ENCODE results near the gene PMIS2. TPM values are rescaled to one million over a fixed set of nuclear protein-coding genes. Genes with fewer than 3 reads are reported as not detected.
"Not testable (repeated sequence)": the region's sequence is repeated elsewhere in the genome, so short reads cannot be mapped to it uniquely, and the experiment has no call there.

The PMIS2 gene
- polyA plus RNA-seq, 1 donor: not detected

DNA sequence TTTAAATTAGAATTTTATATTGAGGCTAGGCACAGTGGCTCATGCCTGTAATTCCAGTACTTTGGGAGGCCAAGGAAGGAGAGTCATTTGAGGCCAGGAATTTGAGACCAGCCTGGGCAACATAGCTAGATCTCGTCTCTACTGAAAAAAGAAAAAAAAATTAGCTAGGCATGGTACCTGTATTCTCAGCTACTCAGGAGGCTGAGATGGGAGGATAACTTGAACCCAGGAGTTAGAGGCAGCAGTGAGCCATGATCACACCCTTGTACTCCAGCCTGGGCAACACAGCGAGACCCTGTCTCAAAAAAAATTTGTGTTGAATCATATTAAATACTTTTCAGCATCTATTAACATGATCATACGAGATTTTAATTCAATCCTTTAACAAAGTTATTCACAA lies 4.9 kb downstream of the PMIS2 start:
- DNase-seq (ENCODE audit: low read depth): no peak

DNA sequence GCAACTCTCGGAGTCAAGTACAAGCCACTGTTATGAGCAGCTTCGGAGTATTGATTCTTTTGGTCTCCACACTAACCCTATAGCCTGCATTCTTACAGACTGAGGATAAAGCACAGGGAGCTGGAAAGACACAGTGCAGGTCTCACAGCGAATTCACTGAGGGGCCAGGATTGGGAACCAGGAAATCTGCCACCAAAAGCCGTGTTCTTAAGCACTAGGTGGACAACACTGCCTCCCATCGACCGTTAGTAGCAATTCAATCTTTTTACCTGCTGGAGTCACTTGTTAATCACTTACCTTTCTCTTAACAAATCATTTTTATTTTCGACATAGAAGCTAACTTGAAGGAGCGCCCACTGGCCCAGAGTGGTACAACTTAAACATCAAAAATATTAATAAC lies 6.3 kb downstream of the PMIS2 start:
- peak; percentile 19 for DNase-seq (ENCODE audit: low read depth)

DNA sequence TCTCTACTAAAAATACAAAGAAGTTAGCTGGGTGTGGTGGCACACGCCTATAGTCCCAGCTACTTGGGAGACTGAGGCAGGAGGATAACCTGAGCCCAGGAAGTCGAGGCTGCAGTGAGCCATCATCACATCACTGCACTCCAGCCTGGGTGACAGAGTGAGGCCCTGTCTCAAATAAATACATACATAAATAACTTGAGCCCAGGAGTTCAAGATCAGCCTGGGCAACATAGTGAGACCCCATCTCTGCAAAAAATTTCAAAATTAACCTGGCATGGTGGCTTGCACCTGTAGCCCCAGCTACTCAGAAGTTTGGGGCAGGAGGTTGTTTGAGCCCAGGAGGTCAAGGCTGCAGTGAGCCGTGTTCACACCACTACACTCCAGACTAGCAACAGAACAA lies 9.1 kb downstream of the PMIS2 start:
- DNase-seq (ENCODE audit: low read depth): not testable (repeated sequence)

DNA sequence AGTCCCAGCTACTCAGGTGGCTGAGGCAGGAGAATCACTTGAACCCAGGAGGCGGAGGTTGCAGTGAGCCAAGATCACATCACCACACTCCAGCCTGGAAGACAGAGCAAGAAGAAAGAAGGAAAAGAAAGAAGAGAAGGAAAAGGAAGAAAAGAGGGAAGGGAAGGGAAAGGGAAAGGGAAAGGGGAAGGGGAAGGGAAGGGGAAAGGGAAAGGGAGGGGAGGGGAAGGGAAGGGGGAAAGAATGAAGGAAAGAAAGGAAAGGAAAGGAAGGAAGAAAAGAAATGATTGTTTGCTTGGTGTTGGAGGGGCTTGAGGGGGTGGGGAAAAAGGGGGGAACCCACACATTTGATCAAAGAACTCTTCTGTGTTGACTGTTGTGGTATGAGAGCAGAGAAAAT lies 10.0 kb downstream of the PMIS2 start:
- no peak for DNase-seq (ENCODE audit: low read depth)

GRCh38 chr19:35596366-35596999 lies 10.5 kb downstream of the PMIS2 start:
- DNase-seq (ENCODE audit: low read depth): no peak

DNA sequence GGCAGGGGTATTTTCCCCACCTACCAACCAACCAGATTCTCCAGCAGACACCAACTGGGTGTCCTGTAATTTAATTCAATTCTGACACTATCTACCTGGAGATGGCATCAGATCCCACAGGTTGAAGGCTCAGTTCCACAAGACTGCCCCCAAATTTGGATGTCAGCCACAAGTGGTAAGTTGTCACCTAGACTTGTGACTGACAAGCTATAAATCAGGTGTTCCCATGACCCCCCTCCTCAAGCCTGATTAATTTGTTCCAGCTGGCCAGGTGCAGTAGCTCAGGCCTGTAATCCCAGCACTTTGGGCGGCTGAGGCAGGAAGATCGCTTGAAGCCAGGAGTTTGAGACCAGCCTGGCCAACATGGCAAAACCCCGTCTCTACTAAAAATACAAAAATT lies 16.0 kb downstream of the PMIS2 start:
- no peak for DNase-seq (ENCODE audit: low read depth)

DNA sequence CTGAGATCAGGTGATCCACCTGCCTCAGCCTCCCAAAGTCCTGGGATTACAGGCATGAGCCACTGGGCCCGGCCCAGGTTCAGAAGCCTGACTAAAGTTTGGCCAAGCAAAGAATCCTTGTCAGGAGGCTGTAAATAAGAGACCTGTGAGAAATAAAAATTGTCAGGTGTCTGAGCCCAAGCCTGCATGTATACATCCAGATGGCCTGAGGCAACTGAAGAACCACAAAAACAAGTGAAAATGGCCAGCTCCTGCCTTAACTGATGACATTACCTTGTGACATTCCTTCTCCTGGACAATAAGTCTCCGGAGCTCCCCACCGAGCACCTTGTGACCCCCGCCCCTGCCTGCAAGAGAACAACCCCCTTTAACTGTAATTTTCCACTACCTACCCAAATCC lies 18.5 kb downstream of the PMIS2 start:
- DNase-seq (ENCODE audit: low read depth): not testable (repeated sequence)

GRCh38 chr19:35607170-35607569 lies 21.2 kb downstream of the PMIS2 start:
- not testable (repeated sequence) for DNase-seq (ENCODE audit: low read depth)

- DNase-seq (ENCODE audit: low read depth): no peak
These were observed 21.7 kb downstream of the PMIS2 start for GRCh38 chr19:35607661-35608060.

- DNase-seq (ENCODE audit: low read depth): no peak
These were observed 22.3 kb downstream of the PMIS2 start for GRCh38 chr19:35608251-35608650.

DNA sequence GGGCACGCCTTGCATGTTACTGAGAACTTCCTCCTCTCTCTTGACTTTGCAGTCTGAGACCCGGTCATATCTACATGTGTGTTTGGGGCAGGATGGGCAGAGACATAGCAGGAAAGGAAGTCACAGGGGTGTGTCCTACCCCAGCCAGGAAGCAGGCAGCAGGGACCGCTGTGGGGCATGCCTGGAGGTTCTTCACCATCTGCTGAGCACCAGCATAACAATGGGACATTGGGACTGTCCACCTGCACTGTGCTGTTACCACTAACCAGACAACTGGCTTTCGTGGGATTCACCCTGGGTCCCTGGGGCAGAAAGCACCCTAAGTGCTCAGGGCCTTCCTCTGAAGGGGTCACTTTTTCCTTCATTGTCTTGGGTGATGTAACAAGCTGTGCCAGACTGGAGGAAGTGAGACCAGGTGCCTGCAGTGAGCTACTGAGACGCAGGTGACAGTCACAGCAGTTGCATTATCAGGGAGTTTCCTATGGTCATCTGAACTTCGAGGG lies 23.9 kb downstream of the PMIS2 start:
- no peak for DNase-seq (ENCODE audit: low read depth)

- DNase-seq (ENCODE audit: low read depth): no peak
These were observed 26.2 kb downstream of the PMIS2 start for GRCh38 chr19:35612224-35612558.

GRCh38 chr19:35612559-35613321 lies 26.8 kb downstream of the PMIS2 start, which contains the start of gene HAUS5:
Gene HAUS5, plus strand, starts transcription at chr19:35612735. Its CDS starts 60 bp downstream, at chr19:35612795.
- DNase-seq (ENCODE audit: low read depth): peak; percentile 73

DNA sequence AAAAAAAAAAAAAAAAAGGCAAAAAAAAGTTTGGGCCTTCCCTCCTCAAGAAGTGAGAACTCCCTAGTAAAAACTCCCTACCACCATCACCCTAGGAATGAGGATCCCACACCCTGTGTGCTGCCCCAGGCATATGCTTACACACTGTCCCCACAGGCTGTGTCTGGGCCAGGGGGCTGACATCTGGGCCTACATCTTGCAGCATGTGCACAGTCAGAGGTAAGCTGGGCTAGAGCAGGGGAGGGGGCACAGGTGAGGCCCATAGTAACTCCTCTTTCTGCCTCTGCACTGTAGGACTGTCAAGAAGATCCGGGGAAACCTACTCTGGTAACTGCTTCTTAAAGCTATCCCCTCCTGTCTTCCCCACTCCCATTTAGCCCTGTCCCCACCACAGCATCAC lies 27.6 kb downstream of the PMIS2 start:
- DNase-seq (ENCODE audit: low read depth): no peak

GRCh38 chr19:35615036-35615435 lies 29.1 kb downstream of the PMIS2 start:
- no peak for DNase-seq (ENCODE audit: low read depth)

GRCh38 chr19:35618857-35619256 lies 32.9 kb downstream of the PMIS2 start:
- no peak for DNase-seq (ENCODE audit: low read depth)

DNA sequence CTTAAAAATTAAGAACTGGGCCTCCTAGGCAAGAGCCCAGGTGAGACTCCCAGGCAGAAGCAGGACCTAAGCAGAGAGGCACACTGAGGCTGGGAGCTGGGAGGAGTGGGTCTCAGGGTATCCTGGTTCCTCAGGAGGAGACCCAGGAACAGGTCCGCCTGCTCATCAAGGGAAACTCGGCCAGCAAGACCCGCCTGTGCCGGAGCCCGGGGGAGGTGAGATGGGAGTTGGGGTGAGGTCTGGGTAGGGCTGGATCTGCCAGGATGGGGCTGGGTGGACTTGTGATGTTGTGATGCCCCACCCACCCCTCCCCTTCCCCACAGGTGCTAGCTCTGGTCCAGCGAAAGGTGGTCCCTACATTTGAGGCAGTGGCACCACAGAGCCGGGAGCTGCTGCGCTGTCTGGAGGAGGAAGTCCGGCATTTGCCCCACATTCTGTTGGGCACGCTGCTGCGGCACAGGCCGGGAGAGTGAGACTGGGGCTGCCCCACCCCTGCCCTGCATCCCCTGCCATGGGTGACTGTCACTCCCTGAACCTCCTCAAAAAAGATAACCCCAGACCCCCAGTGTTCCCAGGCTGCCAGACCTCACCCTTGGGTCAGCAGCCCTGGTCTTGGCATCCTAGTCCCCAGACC lies 33.4 kb downstream of the PMIS2 start:
- DNase-seq (ENCODE audit: low read depth): no peak

GRCh38 chr19:35620001-35620400 lies 34.0 kb downstream of the PMIS2 start:
- DNase-seq (ENCODE audit: low read depth): no peak

GRCh38 chr19:35621708-35622107 lies 35.7 kb downstream of the PMIS2 start:
- DNase-seq (ENCODE audit: low read depth): no peak

GRCh38 chr19:35622750-35623149 lies 36.8 kb downstream of the PMIS2 start:
- no peak for DNase-seq (ENCODE audit: low read depth)

GRCh38 chr19:35623327-35624010 lies 37.5 kb downstream of the PMIS2 start:
- no peak for DNase-seq (ENCODE audit: low read depth)

DNA sequence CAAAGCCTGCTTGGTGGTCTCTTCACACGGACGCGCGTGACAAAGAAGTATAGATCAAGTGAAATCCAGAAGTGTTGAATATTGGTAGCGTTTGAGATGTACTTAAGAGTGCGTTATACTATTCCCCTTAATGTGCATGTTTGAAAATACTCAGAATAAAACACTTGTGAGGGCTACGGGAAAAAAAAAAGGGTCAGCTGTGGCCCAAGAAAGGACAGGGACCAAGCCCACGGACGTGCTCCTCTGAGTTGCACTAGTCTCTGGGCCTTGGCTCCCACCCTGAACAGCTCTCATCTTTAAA lies 42.2 kb downstream of the PMIS2 start:
- no peak for DNase-seq (ENCODE audit: low read depth)
